GM12872 (cell line): ENCODE results near the gene PAPOLA.

Experiments used
- CTCF ChIP-seq: IDR thresholded peaks from 3 replicates; pipeline ENCODE4 v1.5.1; 2011; ENCODE audit warnings: low read depth, mild to moderate bottlenecking, low read length, moderate library complexity; ENCODE audit not compliant: insufficient read depth

PAPOLA gene

GRCh38 chr14:96568621-96569020 lies 66.4 kb downstream of the PAPOLA start:
- TF ChIP-seq CTCF: no peak

GRCh38 chr14:96571311-96571710 lies 69.1 kb downstream of the PAPOLA start:
- no peak for TF ChIP-seq CTCF

GRCh38 chr14:96573473-96574100 lies 71.4 kb downstream of the PAPOLA start:
- no peak for TF ChIP-seq CTCF

- TF ChIP-seq CTCF: no peak
Measured at GRCh38 chr14:96574171-96574632, 72.0 kb downstream of the PAPOLA start.

GRCh38 chr14:96574633-96575632 lies 72.8 kb downstream of the PAPOLA start:
- no peak for TF ChIP-seq CTCF

- no peak for TF ChIP-seq CTCF
Measured at GRCh38 chr14:96576359-96576758, 74.2 kb downstream of the PAPOLA start.

GRCh38 chr14:96576937-96577336 lies 74.8 kb downstream of the PAPOLA start:
- no peak for TF ChIP-seq CTCF
